Right lobe of liver (tissue), 6 donors: ENCODE data around the gene SELPLG. TPM values are rescaled to one million over a fixed set of nuclear protein-coding genes. Genes with fewer than 3 reads are reported as not detected.

Experiments used
- ATAC-seq, 4 donors: fragments of 200-7000 bp; cut with Tn5 transposase; one replicate each; pipeline ENCODE4 v1.9.1; 2020; ENCODE audit warnings: mild to moderate bottlenecking in 4 of 4, moderate library complexity in 4 of 4
- DNase-seq, 3 donors: peaks; one replicate each; pipeline ENCODE4 v3.0.0-alpha.2; 2020
- H3K27ac ChIP-seq, 3 donors: fragments of 200-600 bp; one replicate each; pipeline ENCODE4 v1.8.0; 2022
- H3K27me3 ChIP-seq, 2 donors: fragments of 200-600 bp; one replicate each; pipeline ENCODE4 v1.8.0; 2022
- H3K36me3 ChIP-seq, 4 donors: fragments of 200-600 bp; sonication (generic) in 1 of 4; one replicate each; pipeline versions ENCODE4 v1.5.1 to v1.8.0; 2017 to 2022; ENCODE audit warnings: control low read depth in 1 of 4
- H3K4me1 ChIP-seq, 4 donors: fragments of 200-600 bp; sonication (generic) in 1 of 4; one replicate each; pipeline versions ENCODE4 v1.5.1 to v1.8.0; 2017 to 2022; ENCODE audit warnings: control low read depth in 1 of 4
- H3K4me3 ChIP-seq, 3 donors: fragments of 200-600 bp; one replicate each; pipeline ENCODE4 v1.8.0; 2022
- H3K9me3 ChIP-seq, 4 donors: fragments of 200-600 bp; sonication (generic) in 1 of 4; one replicate each; pipeline versions ENCODE4 v1.5.1 to v1.8.0; 2017 to 2022; ENCODE audit warnings: control low read depth in 1 of 4
- POLR2A ChIP-seq: fragments of 450-650 bp; IDR thresholded peaks from one replicate; pipeline ENCODE4 v1.6.1; 2017; ENCODE audit warnings: antibody characterized with exemption, mild to moderate bottlenecking
- WGBS: methylation state at CpG from one replicate; pipeline ENCODE4 v1.1.6; 2018; ENCODE audit warnings: low coverage, low lambda C conversion rate; ENCODE audit not compliant: insufficient coverage; ENCODE audit errors: missing lambda C conversion rate; 5-methylcytosine and 5-hydroxymethylcytosine counted together
- intact Hi-C, 2 donors: fragments of 100-400 bp; cut with DNase I; formaldehyde crosslinking; loops; one replicate each; pipeline versions ENCODE4 v1.11.2 to v1.14.1; 2022
- total RNA-seq, 6 experiments: library from RNA; depleted of rRNA in 2 of 6; stranded (reverse); fragments of >200 nt in 2 of 6; fragmentation: NEBNext Ultra II Directional in 3 of 6; extraction: Animal tissue kit (Norgen Biotek cat#: 25700) in 3 of 6; gene quantifications; one replicate each; pipeline versions ENCODE4 v1.1.0 to v1.2.4, GENCODE V29; 2016 to 2023
- TF ChIP-seq, protein P1 (sequence below), 4 donors: fragments of 200-600 bp in 3 of 4; fragments of 450-650 bp in 1 of 4; IDR thresholded peaks; one replicate each; pipeline versions ENCODE4 v1.5.1 to v1.8.0; 2016 to 2022; ENCODE audit warnings: antibody characterized with exemption in 4 of 4, mild to moderate bottlenecking in 2 of 4
- donor health status: DM: no; HTN: yes; CAD: no.
- donor health status: DM: no; HTN: no; CAD: no.
- donor health status: DM: no; HTN: no; CAD: no.
- donor health status: DM: no; HTN: yes; CAD: no.
- donor health status: DM: no; HTN: yes; CAD: no.

SELPLG gene
- total RNA-seq, 6 experiments from 2014 or later: 1.5 to 6.0 (median 3.1) TPM

DNA sequence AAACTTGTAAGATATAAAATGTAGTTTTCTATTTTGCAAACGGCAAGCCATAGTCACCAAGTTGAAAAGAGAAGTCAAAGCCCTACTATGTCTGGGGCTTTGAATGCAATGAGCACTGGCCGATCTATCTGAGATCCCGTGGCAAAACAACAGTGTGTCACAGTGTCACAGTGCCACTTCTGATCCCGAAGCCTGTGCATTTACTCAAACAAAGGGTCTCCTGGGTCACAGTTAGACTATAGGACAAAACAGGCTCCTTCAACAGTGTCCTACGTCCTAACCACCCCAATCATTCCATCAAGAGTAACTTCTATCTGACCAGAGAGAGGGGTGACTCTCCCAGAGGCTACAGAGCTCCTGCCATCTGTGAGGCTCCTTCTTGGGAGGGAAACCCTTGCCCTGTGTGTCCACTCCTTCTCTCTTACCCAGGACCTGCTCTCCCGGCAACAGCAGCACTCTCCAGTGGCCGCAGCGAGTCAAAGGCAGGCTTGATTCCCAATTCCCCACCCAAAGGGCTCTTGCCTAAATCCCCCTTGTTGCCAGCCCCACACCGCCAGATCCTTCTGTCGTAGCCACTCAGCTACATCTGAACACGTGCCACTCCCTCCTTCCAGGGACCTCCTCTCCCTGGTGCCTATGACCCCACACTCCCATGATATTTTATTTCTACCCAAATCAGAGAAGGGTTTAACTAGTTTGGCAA is 14.0 kb upstream of the SELPLG start:
- 88% methylated on average over 5 of the region's 11 CpGs for WGBS
- no peak overlapping the region for H3K4me3 ChIP-seq
- no peak for ATAC-seq
- peaks cover 0 to 18% (median 2%) of the 10 kb centered on the region in 4 donors for H3K4me1 ChIP-seq
- intact Hi-C loops: no loop called here
- peaks cover 0 to 26% (median 10%) of the 10 kb centered on the region in 4 donors for H3K36me3 ChIP-seq
- H3K9me3 ChIP-seq: no peaks in the 10 kb centered on the region
- no peaks in the 10 kb centered on the region for H3K27me3 ChIP-seq
- TF ChIP-seq POLR2A: no peak
- TF ChIP-seq, protein P1, sequence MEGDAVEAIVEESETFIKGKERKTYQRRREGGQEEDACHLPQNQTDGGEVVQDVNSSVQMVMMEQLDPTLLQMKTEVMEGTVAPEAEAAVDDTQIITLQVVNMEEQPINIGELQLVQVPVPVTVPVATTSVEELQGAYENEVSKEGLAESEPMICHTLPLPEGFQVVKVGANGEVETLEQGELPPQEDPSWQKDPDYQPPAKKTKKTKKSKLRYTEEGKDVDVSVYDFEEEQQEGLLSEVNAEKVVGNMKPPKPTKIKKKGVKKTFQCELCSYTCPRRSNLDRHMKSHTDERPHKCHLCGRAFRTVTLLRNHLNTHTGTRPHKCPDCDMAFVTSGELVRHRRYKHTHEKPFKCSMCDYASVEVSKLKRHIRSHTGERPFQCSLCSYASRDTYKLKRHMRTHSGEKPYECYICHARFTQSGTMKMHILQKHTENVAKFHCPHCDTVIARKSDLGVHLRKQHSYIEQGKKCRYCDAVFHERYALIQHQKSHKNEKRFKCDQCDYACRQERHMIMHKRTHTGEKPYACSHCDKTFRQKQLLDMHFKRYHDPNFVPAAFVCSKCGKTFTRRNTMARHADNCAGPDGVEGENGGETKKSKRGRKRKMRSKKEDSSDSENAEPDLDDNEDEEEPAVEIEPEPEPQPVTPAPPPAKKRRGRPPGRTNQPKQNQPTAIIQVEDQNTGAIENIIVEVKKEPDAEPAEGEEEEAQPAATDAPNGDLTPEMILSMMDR (IDR thresholded peaks at IDR 0.05): no peak
- H3K27ac ChIP-seq: no peak overlapping the region
- no peak for DNase-seq

DNA sequence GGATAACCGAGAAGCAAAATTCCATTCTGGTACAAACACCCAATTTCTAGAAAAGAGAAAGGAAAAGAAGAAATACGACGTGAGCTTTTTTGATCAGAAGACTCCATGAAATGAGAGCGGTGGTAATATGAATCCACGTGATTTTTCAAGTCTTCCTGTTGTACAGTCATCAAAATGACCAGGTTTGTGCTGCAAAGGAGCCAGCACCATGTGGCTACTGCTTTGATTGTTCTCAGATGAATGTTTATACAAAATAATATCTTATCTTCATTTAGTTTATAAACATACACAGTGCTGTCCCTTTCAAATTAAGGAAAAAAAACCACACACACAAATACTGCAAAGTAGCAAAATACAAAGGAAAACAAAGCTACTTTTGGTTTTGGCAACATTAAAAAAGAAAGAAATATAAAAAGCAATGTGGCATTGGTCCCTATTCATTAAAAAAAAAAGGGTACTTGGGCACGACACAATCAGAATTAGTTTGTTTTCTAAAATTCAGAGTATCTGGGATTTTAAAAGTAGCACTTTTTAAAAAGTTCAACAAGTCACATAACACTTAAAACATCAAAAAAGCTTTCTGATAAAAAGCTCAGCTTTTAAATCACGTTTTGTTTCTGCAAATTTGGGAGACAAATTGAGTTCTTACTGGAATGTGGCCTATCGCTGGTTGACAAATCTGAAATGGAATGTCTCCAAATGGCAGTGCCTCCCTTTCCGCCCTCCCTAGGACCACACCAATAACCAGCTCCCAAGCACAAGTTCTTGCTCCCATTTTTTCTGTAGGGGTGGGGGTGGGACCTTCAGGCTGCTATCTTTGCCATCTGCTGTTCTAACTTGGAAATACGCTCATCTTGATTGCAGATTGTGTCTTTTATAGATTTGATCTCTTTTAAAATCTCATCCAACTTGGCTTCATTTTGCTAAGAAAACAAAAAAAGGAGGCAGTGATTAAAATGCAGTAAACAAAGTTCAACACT is 13.2 kb upstream of the SELPLG start:
- no peak for ATAC-seq
- intact Hi-C loops: no loop called here
- H3K4me1 ChIP-seq: peaks cover 0 to 15% (median 2%) of the 10 kb centered on the region in 4 donors

DNA sequence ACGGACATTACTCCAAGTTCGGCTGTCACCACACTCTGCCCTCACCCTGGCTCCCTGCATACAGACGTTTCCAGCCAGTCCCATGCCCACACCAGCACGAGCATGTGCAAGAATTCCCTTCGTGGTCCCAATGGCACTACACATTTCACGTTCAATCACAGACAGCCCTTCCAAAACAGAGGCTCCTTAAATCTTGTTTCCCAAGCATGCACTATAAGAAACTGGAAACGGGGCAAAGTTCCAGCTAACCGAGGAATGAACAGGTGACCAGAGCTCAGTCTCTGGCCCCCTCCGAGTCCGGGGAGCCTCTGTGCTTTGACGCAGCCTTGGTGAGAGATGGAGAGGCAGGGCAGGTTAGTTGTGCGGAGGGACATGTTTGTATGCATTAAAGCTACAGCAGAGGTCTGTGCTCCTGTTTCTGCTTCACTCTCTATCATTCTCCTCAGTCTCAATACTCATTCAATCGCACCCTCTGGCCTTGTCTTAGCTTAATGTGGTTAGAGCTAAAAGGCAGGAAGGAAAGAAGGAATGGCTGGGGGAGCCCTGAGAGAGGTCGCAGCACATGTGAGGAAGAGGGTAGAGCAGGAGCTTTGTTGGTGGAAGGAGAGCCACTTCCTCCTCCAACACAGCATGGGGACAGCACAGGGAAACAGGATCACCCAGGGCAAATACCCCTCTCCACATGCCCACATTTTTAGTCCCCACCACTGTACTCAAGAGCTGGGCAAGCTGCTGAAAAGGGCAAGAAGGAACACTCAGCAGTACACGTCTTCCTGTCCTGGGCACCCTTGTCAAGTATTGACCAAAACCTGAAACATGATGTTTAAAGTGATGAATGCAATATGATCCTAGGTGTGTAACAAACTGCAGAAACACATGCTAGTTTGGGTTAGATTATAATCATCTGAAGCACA is 12.2 kb upstream of the SELPLG start:
- DNase-seq (no peak), ATAC-seq (no peak)
- H3K4me1 ChIP-seq: peaks cover 0 to 15% (median 2%) of the 10 kb centered on the region in 4 donors
- 84% methylated on average over 11 of the region's 15 CpGs for WGBS
- TF ChIP-seq, protein P1 (IDR thresholded peaks at IDR 0.05): no peak
- no peak for TF ChIP-seq POLR2A
- no peak overlapping the region for H3K4me3 ChIP-seq
- no peaks in the 10 kb centered on the region for H3K9me3 ChIP-seq
- intact Hi-C loops: no loop called here
- H3K27me3 ChIP-seq: no peaks in the 10 kb centered on the region
- peaks cover 0 to 18% (median 5%) of the 10 kb centered on the region in 4 donors for H3K36me3 ChIP-seq
- H3K27ac ChIP-seq: no peak overlapping the region

More for the DNA sequence above, 13.2 kb upstream of the SELPLG start:
- Histone ChIP-seq H3K36me3 (peaks cover 0 to 26% (median 10%) of the 10 kb centered on the region in 4 donors), H3K27ac (no peak overlapping the region), H3K9me3 (no peaks in the 10 kb centered on the region), H3K4me3 (no peak overlapping the region), H3K27me3 (no peaks in the 10 kb centered on the region)
- no peak for DNase-seq
- TF ChIP-seq, protein P1 (IDR thresholded peaks at IDR 0.05): no peak
- TF ChIP-seq POLR2A: no peak
- WGBS: 64% methylated on average over 10 of the region's 10 CpGs

DNA sequence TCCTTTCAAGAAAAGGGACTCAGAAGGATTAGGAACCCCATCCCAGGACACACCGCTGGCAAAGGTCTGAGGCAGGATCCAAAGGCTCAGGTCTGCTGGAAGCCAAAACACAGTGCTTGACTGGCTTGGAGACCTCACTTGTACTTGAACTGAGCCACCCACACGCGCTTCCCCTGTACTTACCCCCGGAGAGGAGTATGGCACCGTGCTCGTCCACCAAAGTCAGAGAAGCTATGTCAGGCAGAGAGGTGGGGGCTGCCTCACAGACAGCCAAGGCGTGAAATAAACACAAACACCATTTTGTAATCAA is 11.1 kb upstream of the SELPLG start:
- intact Hi-C loops: no loop called here
- Histone ChIP-seq H3K4me1 (peaks cover 0 to 15% (median 2%) of the 10 kb centered on the region in 4 donors), H3K36me3 (peaks cover 0 to 18% (median 5%) of the 10 kb centered on the region in 4 donors), H3K27me3 (no peaks in the 10 kb centered on the region), H3K27ac (peak overlapping the region in 1 of 3 donors; percentile 9), H3K4me3 (no peak overlapping the region), H3K9me3 (no peaks in the 10 kb centered on the region)
- no peak for DNase-seq
- TF ChIP-seq, protein P1 (IDR thresholded peaks at IDR 0.05): no peak
- TF ChIP-seq POLR2A: no peak
- WGBS: 90% methylated on average over 6 of the region's 7 CpGs
- no peak for ATAC-seq
